C1 segment of cervical spinal cord (tissue), 14 donors: ENCODE results near the gene GPR160.
"Not testable (repeated sequence)": the region's sequence is repeated elsewhere in the genome, so short reads cannot be mapped to it uniquely, and the experiment has no call there.

ENCODE experiments used
- DNase-seq, 14 donors: peaks; one replicate each; lab custom pipeline; 2025; lab: John Stamatoyannopoulos, UW

GPR160 gene

DNA sequence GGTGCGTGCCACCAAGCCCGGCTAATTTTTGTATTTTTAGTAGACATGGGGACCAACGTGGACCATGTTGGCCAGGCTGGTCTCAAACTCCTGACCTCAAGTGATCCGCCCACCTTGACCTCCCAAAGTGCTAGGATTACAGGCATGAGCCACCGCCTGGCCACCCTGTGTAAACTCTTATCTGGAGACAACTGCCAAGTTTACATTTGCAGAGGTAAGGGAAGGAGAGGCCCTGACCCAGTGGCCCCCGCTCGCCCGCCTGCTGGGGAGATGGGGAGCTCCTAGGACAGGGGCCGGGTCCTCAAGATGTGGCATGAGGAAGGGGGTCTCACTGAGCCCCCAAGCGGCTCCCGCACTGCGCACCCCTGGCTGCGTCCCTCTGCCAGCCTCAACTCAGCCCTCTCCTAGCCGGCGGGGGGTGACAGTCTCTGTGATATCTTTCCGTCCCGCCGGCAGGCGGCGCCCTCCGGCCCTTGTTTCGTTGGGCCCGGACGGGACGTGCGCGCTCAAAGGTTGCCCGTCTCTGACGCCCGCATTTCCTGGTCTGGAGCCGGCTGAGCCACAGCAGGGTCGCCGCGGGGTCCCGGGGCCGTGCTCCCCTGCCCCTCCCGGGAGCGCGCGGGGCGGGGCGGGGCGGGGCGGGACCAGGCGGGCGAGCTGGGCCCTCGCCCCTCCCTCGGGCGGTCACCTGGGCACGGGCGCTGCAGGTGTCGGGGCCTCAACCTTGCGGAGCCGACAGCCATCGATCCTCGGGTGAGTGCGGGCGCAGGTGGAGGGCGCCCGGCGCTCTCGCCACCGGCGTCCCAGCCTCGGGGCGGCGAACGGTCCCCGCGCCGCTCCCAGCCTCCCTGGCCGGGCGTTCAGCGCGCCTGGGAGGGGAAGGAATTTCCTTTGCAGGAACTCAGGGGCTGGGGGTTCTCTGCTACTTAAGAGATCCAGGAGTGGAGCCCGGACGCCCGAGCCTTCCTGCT lies at the start of gene GPR160:
Gene GPR160 (plus strand): TSS at position 533 of the 971 bp plus-strand sequence. CDS start 45,978 bp downstream, outside the sequence.
- DNase-seq: peak in 11 of 14 donors; percentile 3 to 49 (median 17)

GRCh38 chr3:169990431-169990830 lies 47.4 kb upstream of the GPR160 start:
- DNase-seq: no peak

- no peak for DNase-seq
Observed at GRCh38 chr3:169992156-169992555, 45.6 kb upstream of the GPR160 start.

DNA sequence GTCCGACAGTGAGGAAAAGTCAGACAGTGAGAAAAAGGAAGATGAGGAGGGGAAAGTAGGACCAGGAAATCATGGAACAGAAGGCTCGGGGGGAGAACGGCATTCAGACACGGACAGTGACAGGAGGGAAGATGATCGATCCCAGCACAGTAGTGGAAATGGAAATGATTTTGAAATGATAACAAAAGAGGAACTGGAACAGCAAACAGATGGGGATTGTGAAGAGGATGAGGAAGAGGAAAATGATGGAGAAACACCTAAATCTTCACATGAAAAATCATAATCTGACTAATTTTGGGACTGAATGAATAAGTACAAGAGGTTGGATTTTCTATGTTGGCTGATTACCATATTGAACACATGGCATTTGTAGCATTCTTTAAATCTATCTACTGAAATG lies 45.0 kb upstream of the GPR160 start:
- DNase-seq: no peak

- no peak for DNase-seq
Observed at GRCh38 chr3:169993761-169994160, 44.0 kb upstream of the GPR160 start.

DNA sequence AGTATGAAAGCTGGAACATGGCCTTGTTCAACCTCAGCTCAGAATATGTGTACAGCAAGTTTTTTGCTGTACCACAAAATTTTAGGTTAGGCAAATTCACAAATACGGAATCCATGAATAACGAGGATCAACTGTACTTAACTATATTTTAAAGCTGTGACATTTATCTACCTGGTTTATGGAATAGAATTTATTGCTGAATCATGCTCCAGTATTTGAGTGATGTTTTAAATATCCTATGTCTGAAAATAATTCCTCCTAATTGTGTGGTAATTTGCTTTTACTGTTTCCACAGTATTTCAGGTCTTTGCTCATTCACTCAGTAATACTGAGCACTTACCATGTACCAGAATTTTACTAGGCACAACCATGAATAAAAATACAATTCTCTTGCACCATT lies 41.7 kb upstream of the GPR160 start:
- no peak for DNase-seq

DNA sequence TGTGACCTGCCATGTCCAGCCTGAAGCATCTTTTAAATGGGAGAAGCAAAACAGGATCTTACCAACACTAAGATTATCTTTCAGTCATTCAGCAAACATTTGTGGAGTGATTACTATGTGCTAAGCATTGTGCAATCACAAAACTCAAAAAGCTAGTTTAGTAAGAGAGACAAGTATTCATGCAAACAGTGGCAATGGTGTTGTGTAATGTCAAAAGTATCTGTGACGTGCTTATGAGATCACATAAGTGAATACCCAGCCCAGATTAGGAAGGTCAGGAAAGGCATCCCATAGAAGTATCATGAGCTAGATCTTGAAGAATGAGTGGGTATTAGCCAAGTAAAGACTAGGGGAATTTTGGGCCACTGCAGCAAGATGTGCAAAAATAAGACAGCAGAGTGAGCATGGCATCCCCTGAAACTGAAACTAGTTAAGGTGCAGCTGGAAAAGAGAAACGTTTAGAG lies 39.1 kb upstream of the GPR160 start:
- DNase-seq: no peak

- no peak for DNase-seq
Observed at GRCh38 chr3:169999433-169999832, 38.4 kb upstream of the GPR160 start.

DNA sequence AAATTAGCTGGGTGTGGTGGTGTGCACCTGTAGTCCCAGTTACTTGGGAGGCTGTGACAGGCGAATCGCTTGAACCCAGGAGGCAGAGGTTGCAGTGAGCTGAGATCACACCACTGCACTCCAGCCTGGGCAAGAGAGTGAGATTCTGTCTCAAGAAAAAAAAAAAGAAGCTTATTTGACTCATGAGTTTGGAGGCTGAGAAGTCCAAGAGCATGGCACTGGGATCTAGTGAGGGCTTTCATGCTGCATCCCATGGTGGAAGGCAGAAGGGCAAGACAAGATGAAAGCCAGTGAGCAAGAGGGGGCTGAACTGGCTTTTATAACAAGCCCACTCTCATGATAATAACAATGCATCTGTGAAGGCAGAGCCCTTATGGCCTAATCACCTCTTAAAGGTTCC lies 37.7 kb upstream of the GPR160 start:
- DNase-seq: no peak

DNA sequence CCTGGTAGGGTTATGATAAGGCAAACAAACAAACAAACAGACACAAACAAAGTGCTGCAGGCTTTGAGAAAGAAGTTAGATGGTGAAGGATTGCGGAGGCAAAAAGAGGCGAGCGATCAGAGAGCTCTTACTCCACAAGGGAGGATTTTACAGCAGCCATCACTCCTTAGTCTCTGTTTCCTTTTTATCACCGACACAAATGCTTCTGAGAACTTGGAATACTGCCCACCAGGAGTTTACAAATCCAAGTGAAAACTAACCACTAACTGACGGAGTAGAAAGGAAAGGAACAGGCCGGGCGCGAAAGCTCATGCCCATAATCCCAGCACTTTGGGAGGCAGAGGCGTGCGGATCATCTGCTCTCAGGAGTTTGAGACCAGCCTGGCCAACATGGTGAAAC lies 35.6 kb upstream of the GPR160 start:
- DNase-seq: no peak

DNA sequence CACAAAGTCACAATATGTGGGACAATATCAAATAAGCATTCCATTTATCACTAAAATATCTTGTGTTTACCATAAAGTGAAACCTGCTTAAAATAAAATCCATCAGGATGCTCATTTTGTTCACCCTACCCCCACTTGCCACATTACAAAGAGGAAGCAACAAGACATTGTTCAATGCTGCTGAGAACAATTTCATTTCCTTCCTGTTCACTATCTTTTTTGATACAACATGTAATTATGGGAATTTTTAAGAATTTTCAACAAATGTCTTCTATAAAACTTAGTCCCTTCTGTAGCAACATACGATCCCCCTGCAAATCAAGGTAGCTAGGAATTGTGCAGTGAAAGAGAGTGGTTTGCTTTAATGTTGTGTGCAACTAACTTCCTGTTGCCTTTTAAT lies 34.9 kb upstream of the GPR160 start:
- DNase-seq: no peak

- no peak for DNase-seq
Observed at GRCh38 chr3:170003881-170004356, 33.9 kb upstream of the GPR160 start.

DNA sequence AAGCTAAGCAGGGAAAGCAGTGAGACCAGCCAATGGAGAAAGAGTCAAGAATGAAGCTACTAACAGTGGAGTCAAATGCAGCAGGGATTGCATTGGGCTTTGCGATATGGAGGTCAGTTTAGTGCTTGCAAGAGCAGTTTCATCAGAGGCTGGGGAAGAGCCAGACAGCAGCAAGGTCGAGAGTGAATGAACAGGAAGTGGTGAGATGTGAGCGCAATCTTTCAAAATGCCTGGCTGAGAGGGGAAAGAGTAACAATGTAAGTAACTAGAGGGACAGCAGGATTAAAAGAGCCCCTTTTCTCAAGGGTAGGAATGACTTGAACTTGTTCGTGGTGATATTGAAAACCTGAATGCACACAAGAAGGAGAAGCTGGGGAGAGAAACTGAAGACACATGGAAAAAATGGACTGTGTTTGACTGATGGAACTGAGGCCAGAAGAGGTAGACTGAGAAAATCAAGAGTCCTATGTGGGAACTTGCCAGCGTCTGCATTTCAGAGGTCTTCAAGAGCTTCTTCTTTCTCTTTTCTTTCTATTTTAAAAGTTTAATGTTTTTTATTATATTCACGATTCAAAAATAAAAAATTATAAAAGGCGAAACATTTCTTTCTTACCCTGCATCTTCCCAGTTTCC lies 30.6 kb upstream of the GPR160 start:
- no peak for DNase-seq

- no peak for DNase-seq
Observed at GRCh38 chr3:170010498-170010897, 27.3 kb upstream of the GPR160 start.

- no peak for DNase-seq
Observed at GRCh38 chr3:170012683-170013400, 25.0 kb upstream of the GPR160 start.

- DNase-seq: no peak
Observed at GRCh38 chr3:170016057-170016456, 21.7 kb upstream of the GPR160 start.

DNA sequence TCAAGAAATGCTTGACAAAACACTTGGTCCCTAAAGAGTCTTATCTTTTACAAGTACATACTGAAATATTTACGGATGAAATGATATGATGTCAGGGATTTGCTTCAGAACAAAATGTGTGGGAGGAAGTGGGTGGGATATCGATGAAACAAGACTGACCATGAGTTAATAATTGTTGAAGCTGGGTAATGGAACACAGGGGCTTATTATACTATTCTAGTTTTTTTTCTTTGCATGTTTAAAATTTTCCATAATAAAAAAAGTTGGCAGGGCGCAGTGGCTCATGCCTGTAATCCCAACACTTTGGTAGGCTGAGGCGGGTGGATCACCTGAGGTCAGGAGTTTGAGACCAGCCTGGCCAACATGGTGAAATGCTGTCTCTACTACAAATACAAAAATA lies 18.5 kb upstream of the GPR160 start:
- DNase-seq: not testable (repeated sequence)

GRCh38 chr3:170021083-170021482 lies 16.7 kb upstream of the GPR160 start:
- DNase-seq: no peak

- no peak for DNase-seq
Observed at GRCh38 chr3:170022336-170022735, 15.5 kb upstream of the GPR160 start.

DNA sequence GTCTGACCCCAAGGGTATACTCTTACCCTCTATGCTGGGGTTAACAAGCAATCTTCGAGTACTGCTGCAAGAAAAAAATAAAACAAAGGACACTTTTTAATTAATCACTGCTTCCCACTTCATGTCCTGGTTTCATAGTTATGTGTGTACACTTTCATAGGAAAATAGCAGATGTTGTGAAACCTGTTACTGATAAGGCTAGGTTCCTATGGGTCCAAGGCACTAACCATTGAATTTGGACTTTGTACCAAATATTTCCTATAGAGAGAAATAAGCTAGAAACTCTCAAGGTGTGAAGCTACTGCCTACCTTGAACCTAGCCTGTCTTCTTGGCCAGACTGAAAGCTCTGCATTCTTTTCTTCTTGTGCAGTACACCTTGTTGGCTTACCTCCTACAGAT lies 14.6 kb upstream of the GPR160 start:
- no peak for DNase-seq

- no peak for DNase-seq
Observed at GRCh38 chr3:170024581-170024980, 13.2 kb upstream of the GPR160 start.
